Measurements from ENCODE around the gene INHA.

Gene INHA

DNA sequence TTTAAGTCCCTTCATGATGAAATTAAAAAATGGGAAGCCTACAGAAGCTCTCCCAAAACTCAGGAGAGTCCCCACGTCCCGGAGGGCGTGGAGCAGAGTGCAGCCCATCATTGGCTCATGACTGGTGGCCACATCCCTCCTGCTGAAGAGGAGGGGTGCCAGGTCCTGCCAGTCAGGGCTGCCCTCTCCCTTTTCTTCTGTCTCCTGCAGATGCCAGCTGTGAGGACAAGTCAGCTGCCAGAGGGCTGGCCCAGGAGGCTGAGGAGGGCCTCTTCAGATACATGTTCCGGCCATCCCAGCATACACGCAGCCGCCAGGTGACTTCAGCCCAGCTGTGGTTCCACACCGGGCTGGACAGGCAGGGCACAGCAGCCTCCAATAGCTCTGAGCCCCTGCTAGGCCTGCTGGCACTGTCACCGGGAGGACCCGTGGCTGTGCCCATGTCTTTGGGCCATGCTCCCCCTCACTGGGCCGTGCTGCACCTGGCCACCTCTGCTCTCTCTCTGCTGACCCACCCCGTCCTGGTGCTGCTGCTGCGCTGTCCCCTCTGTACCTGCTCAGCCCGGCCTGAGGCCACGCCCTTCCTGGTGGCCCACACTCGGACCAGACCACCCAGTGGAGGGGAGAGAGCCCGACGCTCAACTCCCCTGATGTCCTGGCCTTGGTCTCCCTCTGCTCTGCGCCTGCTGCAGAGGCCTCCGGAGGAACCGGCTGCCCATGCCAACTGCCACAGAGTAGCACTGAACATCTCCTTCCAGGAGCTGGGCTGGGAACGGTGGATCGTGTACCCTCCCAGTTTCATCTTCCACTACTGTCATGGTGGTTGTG, 2.6 kb downstream of the INHA start:
- no peak for DNase-seq (ENCODE audit: low read depth)

DNA sequence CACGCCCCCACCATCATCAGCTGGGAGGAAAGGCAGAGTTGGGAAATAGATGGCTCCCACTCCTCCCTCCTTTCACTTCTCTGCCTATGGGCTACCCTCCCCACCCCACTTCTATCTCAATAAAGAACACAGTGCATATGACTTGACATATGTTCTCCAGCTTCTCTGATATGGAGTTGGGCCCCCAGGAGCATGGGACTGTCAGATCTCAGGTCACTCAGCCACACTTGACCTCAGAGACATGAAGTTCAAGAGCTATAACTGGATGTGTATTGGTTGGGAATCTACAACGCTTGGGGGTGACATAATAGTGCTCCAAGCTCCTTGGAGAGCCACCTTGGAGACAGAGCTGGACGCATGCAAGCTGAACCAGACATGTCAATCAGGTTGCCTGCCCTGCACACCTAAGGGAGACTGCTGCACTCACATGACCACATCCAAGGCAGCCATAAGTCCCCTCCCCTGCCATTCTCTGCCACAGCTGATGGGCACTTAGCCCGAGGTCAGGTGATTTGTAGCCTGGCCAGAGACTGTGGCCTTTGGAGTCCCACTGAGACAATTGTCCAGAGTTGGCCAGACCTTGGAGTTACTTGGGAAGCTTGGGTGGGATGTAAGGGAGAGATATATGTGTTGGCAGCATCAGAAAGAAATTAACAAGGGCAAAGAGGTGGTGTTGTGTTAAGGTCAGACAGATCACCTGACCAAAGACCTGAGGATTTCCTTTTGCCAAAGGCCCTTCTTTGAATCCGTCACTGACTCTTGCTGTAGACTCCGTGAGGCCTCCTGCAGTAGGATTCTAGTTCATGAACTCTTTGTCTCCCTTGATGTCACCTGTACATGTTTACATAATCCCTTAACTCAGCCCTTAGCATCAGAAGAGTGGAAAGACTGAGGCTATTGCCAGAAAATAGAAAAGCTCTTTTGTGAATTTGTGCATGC, 3.7 kb downstream of the INHA start:
- DNase-seq (ENCODE audit: low read depth): no peak

DNA sequence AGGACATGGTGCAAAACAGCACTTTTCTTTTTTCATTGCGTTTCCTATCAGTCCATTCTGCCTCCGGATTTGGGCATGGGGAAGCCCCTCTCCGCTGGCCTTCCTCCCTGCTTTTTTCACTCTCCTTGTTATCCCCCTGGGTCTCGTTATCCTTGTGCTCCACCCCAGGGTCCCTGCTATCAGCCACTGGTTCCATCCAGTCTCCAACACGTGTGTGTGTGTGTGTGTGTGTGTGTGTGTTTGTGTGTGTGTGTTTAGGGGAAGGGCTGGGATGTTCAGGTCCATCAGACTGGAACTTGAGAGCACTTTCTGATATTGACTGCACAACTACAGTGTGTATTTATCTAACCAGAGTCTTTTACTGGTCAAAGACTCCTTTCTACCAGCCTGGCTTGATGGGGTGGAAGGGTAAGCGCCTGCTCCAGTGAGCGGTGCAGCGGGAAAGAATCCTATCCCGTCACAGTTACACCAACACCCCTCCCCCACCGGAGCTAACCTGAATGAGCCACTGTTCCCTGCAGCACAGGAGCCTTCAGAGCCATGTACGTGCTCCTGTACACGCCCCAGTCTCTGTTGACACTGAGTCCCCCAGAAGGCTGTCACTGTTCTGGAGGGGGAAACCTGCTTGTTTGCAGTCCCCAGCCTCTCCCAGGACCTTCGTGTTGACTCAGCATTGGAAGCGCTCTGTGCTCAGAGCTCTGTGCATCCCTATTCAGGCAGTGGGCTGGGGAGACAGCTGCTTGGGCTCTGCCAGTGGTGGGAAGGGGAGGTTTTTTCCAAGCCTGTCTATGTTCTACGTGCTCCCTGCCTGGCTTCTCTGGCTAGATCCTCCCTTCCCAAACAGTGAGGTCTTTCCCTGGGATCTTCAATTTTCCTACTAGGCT, 4.6 kb downstream of the INHA start:
- DNase-seq (ENCODE audit: low read depth): no peak

DNA sequence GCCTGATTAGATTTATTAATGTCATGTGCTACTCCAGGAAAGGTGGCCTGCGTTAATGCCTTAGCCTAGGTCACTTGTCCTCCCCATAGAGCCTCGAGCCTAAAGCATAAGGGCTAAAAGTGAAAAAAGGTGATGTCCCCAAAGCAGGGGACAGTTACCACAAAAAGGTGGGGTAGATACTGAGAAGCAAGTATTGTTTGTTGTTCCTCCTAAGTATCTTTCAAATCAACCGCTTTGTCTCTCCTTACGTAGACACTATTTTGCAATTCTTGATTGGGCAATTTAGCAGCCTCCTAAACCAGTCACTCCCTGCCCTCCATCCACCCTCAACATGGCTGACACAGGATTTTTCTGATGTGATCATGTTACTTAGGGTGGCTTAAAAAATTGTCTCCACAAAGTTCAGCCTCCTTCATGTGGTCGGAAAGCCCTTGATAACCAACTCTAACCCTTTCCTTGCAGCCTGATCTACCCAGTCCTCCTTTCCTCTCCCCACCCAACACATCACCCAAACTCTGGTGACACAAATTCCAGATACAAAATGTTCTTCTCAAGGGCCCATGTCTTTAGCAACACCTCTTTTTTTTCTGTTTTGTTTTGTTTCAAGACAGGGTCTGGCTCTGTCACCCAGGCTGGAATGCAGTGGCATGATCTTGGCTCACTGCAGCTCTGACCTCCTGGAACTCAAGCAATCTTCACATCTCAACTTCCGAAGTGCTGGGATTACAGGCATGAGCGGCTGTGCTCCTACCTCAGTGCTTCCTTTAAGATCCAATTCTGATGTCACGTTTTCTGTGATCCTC, 6.9 kb downstream of the INHA start:
- no peak for DNase-seq (ENCODE audit: low read depth)

DNA sequence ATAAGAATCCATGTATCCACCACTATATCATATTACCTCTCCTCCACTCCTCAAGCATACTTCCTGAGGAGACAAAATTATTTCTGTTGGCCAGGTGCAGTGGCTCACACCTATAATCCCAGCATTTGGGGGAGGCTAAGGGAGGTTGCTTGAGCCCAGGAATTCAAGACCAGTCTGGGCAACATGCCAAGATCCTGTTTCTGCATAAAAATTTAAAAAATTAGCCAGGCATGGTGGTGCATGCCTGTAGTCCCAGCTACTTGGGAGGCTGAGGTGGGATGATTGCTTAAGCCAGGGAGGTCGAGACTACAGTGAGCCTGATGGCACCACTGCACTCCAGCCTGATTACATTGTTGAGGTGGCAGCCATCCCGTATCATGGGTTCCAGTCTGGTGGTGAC, 9.2 kb downstream of the INHA start:
- no peak for DNase-seq (ENCODE audit: low read depth)

DNA sequence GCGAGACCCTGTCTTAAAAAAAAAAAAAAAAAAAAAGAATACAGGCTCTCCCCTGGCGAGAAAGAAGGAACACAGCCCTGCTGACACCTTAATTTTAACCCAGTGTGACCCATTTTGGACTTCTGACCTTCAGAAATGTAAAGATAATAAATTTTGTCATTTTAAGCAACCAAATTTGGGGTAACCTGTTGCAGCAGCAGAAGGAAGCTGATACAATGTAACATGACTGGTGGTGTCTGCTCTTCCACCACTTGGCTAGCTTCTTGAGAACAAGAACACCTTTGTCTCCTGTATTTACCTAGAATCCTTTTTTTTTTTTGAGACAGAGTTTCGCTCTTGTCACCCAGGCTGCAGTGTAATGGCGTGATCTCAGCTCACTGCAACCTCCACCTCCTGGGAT, 19.0 kb downstream of the INHA start:
- no peak for DNase-seq (ENCODE audit: low read depth)

DNA sequence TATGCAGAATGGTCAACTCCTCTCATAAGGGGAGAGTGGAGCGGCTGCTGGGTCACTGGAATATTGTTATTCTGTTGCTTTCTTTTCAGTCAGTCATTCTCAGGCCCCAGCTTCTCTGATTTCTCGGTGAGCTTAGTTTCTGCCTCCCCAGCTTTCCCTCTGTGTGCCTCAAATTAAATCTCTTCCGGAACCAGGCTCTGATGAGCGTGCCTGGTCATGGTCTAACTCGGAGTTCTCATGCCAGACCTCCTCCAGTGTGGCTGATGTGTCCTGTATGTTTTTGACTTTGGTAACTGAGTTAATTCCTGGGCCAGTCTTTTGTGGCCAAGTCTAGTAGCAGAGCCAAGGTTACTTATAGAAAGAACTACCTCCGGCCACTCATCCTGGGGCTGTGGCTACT, 20.6 kb downstream of the INHA start:
- no peak for DNase-seq (ENCODE audit: low read depth)

DNA sequence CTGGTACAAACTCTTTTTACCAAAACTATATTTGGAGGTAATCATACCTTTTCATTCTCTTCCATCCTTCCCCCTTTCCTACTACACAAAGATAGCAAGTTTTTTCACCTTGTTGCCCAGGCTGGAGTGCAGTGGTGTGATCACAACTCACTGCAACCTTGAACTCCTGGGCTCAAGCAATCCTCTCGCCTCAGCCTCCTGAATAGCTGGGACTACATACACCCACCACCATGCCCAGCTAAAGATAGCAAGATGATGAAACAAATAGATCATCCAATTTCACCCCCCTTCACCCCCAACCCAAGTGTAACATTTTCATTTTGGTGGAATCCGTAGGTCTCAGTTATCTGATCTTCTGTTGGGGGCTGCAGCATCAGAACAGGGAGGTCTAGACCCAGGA, 21.0 kb downstream of the INHA start:
- DNase-seq (ENCODE audit: low read depth): no peak

DNA sequence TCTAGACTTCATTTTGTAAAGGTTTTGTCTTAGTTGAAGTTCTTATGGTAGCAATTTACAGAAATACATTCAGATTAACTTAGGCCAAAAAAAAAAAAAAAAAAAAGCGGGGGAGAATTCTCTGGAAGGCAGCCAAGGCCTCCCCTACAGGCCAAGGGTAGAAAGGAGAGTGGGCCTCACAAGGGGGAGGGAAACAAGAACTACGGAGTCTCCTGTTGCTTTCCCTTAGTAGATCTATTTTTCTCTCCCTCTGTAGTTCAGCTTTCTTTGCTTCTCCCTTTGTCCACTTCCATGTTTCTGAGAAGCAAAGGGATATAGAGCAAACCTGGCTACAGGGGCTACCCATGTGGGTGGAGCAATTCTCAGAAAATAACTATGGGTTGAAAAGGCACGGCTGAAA, 23.1 kb downstream of the INHA start:
- no peak for DNase-seq (ENCODE audit: low read depth)

DNA sequence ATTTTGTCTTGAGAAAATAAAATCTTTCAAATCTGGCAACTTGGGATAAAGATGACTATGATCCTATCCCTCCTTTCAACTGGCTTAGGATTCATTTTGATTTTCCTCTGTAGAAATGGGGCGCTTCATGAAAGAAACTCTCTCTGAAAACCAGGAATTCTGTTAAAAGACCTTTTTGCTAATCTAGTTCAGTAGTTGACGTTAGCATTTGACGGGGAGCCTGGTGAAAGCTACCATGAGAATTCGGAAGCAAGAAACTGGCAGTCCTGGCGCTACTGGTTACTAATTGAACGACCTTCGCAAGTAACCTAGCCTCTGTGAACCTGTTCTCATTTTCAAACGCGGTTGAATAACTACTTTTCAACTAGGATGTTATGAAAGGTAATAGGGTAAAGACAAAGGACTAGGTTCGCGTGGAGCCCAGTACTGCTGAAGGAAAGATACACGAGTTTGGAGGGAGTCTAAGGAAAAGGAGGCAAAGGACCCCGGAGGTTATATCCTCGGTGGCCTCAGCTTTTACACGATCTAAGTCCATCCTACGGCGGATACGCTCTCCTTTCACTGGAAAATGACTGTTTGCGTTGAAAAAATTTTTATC, 24.9 kb downstream of the INHA start:
- DNase-seq (ENCODE audit: low read depth): no peak

DNA sequence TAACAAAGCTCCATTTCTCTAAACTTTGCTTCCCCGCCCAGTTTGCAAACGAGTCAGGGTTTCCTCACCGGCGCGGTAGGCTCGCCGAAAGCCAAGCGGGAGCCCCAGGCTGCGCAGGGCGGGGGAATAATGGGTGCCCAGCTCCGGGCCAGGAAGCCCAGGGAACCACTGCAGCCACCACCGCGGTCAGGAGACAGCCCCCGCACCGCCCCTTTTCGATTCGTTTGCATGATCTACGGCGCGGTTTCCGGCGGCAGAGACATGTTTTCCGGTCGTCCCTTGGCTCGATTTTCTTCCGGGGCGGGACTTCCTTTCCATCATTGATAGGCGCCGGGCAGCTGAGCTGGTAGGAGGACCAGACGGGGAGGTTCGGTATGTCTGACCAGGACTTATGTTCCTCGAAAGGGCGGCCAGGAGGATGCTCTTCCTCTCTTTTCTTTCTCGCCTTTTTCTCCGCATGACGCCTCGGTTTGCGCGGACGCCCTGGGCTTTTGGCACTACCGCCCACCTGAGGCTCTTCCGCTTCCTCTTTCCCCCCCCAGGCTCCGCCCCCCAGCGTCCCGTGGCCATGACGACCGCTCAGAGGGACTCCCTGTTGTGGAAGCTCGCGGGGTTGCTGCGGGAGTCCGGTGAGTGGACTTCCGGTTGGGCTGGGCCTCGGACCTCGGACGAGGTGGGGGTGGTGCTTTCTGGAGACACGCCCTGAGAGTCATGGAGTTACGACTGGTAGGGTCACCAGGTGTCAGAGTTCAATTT, 25.6 kb downstream of the INHA start, which contains the start of gene STK11IP:
Gene STK11IP (plus strand): TSS at position 306 of the 756 bp plus-strand sequence. CDS start 263 bp downstream, at position 569.
- peak; percentile 80 for DNase-seq (ENCODE audit: low read depth)

DNA sequence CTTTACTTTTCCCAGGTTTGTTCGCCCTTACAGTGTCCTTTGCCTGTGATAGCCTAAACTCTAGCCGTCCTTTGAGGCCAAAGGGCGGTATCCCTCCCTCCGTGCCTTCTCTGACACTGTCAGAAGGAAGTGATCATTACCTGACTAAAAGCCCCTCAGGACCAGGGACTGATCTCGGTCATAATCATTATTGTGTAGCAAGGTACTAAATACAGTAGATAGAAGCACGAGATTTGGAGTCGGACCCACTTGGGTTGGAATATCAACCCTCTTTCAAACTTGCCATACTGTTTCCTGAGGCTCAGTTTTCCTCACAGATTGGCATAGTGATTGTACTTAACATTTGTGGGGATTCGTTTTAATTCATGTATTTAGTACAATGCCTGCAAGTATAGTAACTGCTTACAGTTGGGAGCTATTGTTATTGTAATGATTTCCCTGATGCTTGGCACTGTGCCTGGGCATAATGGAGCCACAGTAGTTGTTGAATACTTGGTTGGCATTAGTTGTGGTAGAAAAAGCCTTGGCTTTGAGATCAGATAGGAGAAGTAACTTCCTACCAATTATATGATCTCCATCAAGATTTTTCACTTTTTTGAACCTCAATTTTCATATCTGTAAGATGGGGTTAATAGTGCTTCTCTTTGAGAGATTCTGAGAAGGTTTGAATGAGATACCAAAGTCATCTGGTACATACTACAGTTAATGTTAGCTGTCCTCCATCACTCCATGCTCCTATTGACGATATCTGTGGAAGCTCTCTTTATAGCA, 26.4 kb downstream of the INHA start:
- DNase-seq (ENCODE audit: low read depth): no peak

DNA sequence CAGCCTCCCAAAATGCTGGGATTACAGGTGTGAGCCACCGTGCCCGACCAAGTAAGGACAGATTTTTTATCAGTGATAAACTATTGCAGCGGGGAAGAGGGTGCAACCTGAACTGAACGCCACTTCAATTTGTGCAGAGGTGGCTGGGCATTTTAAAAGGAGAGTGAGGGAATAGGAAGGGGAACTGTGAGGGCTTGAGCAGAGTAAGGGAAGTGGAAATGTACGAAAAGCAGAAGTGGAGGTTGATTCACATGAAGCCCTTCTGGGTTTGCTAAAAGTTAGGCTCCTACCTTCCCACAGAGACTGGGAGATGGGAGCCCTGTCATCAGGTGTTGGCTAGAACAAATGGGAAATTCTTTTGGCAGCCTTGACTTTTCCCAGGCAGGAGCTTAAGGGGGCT, 31.7 kb downstream of the INHA start:
- no peak for DNase-seq (ENCODE audit: low read depth)

DNA sequence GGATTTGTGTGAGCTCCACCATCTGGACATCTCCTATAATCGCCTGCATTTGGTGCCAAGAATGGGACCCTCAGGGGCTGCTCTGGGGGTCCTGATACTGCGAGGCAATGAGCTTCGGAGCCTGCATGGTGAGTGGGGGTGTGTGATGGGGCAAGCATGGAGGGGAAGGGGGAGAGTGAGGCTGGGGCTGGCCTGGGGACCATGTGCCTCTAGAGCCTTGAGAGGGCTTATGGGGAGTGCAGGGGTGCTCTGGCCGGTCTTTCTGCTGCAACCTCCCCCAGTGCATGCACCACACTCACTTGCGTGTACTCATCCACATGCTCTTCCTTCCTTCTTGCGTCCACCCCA, 33.5 kb downstream of the INHA start:
- no peak for DNase-seq (ENCODE audit: low read depth)

DNA sequence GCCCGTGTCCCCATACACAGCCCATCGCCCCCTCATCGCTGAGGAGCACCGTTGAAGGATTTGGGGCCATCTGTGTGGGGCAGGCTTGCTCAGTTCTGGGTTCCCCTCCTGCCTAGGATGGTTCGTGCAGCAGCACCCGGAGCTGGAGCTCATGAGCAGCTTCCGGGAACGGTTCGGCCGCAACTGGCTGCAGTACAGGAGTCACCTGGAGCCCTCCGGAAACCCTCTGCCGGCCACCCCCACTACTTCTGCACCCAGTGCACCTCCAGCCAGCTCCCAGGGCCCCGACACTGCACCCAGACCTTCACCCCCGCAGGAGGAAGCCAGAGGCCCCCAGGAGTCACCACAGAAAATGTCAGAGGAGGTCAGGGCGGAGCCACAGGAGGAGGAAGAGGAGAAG, 35.8 kb downstream of the INHA start:
- no peak for DNase-seq (ENCODE audit: low read depth)

DNA sequence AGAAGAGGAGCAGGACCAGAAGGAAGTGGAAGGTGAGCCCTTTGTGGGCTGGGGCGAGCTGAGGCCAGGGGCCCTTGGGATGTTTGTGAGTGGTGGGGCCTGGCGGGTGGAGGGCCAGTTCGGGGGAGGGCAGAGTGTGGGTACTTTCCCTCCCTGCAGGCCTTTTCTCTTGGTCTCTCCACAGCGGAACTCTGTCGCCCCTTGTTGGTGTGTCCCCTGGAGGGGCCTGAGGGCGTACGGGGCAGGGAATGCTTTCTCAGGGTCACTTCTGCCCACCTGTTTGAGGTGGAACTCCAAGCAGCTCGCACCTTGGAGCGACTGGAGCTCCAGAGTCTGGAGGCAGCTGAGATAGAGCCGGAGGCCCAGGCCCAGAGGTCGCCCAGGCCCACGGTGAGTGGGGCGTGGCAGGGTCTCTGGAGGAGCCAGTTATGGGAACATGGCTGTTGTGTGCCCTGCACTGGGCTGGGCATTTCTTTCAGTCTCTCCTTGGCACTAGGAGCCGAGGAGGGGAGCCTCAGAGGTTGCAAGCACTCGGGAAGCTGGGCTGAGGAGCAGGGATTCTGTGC, 36.4 kb downstream of the INHA start:
- DNase-seq (ENCODE audit: low read depth): no peak

DNA sequence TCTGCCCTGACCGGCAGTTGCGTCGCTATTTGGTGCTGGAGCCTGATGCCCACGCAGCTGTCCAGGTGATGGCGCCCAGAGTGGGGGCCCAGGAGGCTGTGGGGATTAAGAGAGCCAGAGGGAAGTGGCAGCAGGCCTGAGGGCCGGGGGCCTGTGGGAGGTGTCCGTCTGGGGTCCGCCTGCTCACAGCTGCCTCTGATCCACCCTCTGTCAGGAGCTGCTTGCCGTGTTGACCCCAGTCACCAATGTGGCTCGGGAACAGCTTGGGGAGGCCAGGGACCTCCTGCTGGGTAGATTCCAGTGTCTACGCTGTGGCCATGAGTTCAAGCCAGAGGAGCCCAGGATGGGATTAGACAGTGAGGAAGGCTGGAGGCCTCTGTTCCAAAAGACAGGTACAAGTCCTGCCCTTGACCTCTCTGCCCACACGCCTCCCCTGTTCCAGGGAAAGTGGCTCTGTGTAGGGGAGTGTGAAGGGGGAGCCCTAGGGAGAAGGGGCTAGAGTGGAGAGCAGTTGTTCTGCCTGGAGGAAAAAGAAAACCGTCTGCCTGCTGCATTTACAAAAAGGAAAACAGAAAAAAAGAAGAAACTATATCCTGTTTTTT, 37.1 kb downstream of the INHA start:
- DNase-seq (ENCODE audit: low read depth): no peak

DNA sequence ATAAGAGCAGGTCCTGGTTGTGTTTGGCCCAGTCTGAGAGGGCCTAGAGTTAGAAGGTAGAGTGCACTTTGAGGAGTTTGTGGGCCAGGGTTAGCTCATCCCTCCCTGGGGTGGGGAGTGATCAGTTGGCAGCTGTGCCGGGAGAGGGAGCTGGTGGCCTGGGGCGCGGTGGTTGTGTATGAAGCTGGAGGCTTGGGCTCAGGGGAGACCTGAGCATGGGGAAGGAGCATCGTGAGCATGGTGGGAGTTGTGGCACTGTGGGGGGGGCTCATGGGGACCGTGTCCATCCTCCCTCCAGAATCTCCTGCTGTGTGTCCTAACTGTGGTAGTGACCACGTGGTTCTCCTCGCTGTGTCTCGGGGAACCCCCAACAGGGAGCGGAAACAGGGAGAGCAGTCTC, 39.2 kb downstream of the INHA start:
- DNase-seq (ENCODE audit: low read depth): no peak
